HEK293T (cell line): ENCODE results near the gene INCENP.

ENCODE experiments used
- CTCF ChIA-PET: fragments of 350-600 bp; formaldehyde crosslinking; extraction: SDS; loops from one replicate; lab custom pipeline; 2021; ENCODE audit warnings: antibody characterized with exemption, inconsistent platforms; lab: Yijun Ruan, JAX
- POLR2A ChIA-PET: fragments of 350-600 bp; formaldehyde crosslinking; extraction: SDS; loops from one replicate; lab custom pipeline; 2020; ENCODE audit warnings: antibody characterized with exemption, inconsistent platforms; lab: Yijun Ruan, JAX
- DNase-seq: peaks from one replicate; pipeline ENCODE4 v3.0.0; 2012; ENCODE audit warnings: mixed read lengths; ENCODE audit errors: extremely low spot score
- ARNT ChIP-seq: fragments of 450-650 bp; IDR thresholded peaks from 2 replicates; pipeline ENCODE4 v1.6.1; 2017; ENCODE audit warnings: mild to moderate bottlenecking
- BHLHE40 ChIP-seq: fragments of 450-650 bp; IDR thresholded peaks from 2 replicates; pipeline ENCODE4 v1.6.1; 2016; ENCODE audit warnings: mild to moderate bottlenecking, moderate library complexity, borderline replicate concordance
- CTBP1 ChIP-seq: fragments of 450-650 bp; IDR thresholded peaks from 2 replicates; pipeline ENCODE4 v1.6.1; 2016; ENCODE audit warnings: borderline replicate concordance
- ELF4 ChIP-seq: fragments of 450-650 bp; IDR thresholded peaks from 2 replicates; pipeline ENCODE4 v1.6.1; 2017; ENCODE audit warnings: antibody characterized with exemption
- FOXA1 ChIP-seq: fragments of 450-650 bp; IDR thresholded peaks from 2 replicates; pipeline ENCODE4 v1.6.1; 2016; ENCODE audit warnings: mild to moderate bottlenecking
- FOXK2 ChIP-seq: fragments of 450-650 bp; IDR thresholded peaks from 2 replicates; pipeline ENCODE4 v1.6.1; 2016; ENCODE audit warnings: mild to moderate bottlenecking
- FOXM1 ChIP-seq: fragments of 450-650 bp; IDR thresholded peaks from 2 replicates; pipeline ENCODE4 v1.6.1; 2017; ENCODE audit warnings: mild to moderate bottlenecking, borderline replicate concordance
- HDGF ChIP-seq: fragments of 450-650 bp; IDR thresholded peaks from 2 replicates; pipeline ENCODE4 v1.6.1; 2017; ENCODE audit warnings: antibody characterized with exemption, borderline replicate concordance
- L3MBTL2 ChIP-seq: fragments of 450-650 bp; conservative IDR thresholded peaks from 2 replicates; pipeline ENCODE4 v1.6.1; 2016; ENCODE audit warnings: mild to moderate bottlenecking
- LEF1 ChIP-seq: fragments of 450-650 bp; IDR thresholded peaks from 2 replicates; pipeline ENCODE4 v1.6.1; 2017; ENCODE audit warnings: mild to moderate bottlenecking, borderline replicate concordance
- NFRKB ChIP-seq: fragments of 450-650 bp; IDR thresholded peaks from 2 replicates; pipeline ENCODE4 v1.6.1; 2016; ENCODE audit warnings: mild to moderate bottlenecking, moderate library complexity
- PKNOX1 ChIP-seq: fragments of 450-650 bp; IDR thresholded peaks from 2 replicates; pipeline ENCODE4 v1.6.1; 2016
- SP1 ChIP-seq: fragments of 450-650 bp; IDR thresholded peaks from 2 replicates; pipeline ENCODE4 v1.6.1; 2017
- SUZ12 ChIP-seq: fragments of 450-650 bp; IDR thresholded peaks from 2 replicates; pipeline ENCODE4 v1.6.1; 2016; ENCODE audit warnings: mild to moderate bottlenecking
- TARDBP ChIP-seq: fragments of 450-650 bp; IDR thresholded peaks from 2 replicates; pipeline ENCODE4 v1.6.1; 2016
- ZNF384 ChIP-seq: fragments of 450-650 bp; IDR thresholded peaks from 2 replicates; pipeline ENCODE4 v1.6.1; 2016

Gene INCENP

DNA sequence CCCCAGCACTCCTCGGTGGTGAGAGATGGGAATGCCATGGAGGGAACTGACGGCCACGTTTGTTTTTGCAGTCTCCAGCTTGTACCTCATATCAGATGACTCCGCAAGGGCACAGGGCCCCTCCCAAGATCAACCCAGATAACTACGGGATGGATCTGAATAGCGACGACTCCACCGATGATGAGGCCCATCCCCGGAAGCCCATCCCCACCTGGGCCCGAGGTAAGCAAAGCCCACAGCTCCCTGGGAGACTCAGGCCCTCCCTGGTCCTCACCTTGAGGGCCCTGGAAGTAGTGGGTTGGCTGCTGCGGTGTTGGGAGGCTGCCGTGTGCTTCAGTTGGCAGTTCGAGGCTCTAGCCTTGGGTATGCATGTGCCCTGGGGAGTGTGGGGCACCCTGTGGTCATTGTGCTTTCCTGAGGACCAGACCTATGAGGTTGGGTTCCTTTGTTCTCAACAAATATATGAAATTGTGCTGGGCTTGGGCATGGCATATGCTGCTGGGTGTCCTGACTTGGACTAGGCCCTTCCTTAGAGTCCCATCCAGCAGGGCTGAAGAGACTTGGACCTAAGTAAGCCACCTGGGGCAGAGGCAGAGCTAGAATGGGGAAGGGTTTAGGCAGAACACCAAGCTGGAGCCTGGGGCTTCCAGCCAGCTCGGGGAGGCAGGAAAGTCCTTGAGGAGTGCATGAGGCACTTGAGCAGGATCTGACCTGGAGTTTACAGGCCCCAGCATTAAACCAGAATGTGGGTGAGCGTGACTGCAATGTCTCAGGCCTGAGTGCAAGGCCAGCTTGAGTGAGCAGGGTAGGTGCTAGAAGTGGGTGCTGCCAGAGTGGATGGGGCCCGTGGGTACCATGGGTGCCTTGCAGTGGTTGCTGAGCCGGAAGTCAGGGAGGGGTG is 26.4 kb downstream of the INCENP start:
- no peak for TF ChIP-seq PKNOX1
- TF ChIP-seq FOXA1, result no peak
- TF ChIP-seq ELF4, result no peak
- no peak for TF ChIP-seq HDGF
- TF ChIP-seq ZNF384, result no peak
- POLR2A ChIA-PET, result no interaction called here
- CTCF ChIA-PET, result no interaction called here
- DNase-seq, result no peak

DNA sequence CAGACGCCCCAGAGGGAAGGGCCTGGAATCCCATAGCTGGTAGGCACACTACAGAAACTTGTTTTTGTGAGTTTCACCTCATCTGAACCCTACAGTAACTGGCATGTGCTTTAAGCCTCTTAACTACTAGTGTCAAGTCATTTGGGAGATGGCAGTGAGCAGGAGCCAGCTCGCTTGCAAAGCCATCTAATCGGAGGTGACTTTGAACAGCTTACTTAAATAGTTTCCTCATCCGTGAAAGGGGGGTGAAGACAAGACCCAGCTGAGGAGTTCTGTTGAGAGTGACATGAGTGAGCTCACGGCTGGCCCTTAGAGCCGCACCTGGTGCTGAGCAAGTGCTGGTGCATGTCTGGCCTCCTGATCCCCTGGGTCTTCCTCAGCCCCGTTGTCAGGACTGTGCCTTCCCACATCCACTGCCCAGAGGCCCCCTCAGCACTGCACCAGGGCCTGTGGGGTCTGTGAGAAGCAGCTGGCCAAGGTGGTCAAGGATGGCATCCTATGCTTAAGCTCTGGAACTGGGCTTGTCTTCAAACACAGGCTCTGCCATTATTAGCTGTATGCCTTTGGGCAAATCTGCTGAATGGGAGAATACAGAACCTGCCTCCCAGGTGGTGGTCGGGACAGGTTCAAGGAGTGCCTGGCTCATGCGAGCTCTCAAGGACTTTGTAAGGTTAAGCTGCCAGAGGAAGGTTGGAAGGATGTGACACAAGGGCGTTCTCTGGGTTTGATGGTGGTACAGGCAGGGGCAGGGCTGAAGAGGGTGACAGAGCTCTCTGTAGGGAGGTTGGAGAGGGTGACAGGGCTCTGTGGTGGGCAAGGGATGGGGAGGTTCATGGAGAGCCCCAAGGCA is 27.3 kb downstream of the INCENP start:
- POLR2A ChIA-PET, result no interaction called here
- no peak for DNase-seq
- CTCF ChIA-PET, result no interaction called here
- TF ChIP-seq FOXM1 (no peak), SP1 (no peak), CTBP1 (no peak), BHLHE40 (no peak), L3MBTL2 (no peak), ELF4 (no peak), SUZ12 (no peak), NFRKB (no peak), TARDBP (no peak), ZNF384 (no peak), PKNOX1 (no peak), HDGF (no peak), FOXK2 (no peak), ARNT (no peak), FOXA1 (no peak), LEF1 (no peak)

- no peak for DNase-seq
- ChIA-PET POLR2A (no interaction called here), CTCF (no interaction called here)
- TF ChIP-seq TARDBP (no peak), BHLHE40 (no peak), LEF1 (no peak)
Measured at GRCh38 chr11:62151737-62152102, 27.9 kb downstream of the INCENP start.

- CTCF ChIA-PET, result no interaction called here
- POLR2A ChIA-PET, result no interaction called here
- no peak for DNase-seq
- TF ChIP-seq TARDBP (no peak), L3MBTL2 (no peak), FOXM1 (no peak), SP1 (no peak), SUZ12 (no peak), ARNT (no peak), BHLHE40 (no peak), ZNF384 (no peak), FOXA1 (no peak), ELF4 (no peak), HDGF (no peak), LEF1 (no peak)
Measured at GRCh38 chr11:62152245-62153086, 28.7 kb downstream of the INCENP start.

GRCh38 chr11:62153087-62153395 is 29.2 kb downstream of the INCENP start:
- POLR2A ChIA-PET, result no interaction called here

GRCh38 chr11:62153617-62154016 is 29.8 kb downstream of the INCENP start:
- TF ChIP-seq ZNF384 (peak; percentile 51; the same call in 1 of the 2 replicates), FOXK2 (no peak)
- ChIA-PET POLR2A (no interaction called here), CTCF (interaction anchor here (1.0 kb wide), 1 partner anchor 10 kb away, joined by 3 read pairs; no protein-coding TSS in a partner anchor)
- no peak for DNase-seq

More at GRCh38 chr11:62153087-62153395, 29.2 kb downstream of the INCENP start:
- CTCF ChIA-PET, result no interaction called here
- no peak for DNase-seq
- TF ChIP-seq BHLHE40 (no peak), LEF1 (no peak), ARNT (no peak), ELF4 (no peak), FOXK2 (no peak), FOXM1 (no peak), SUZ12 (no peak), CTBP1 (no peak)

DNA sequence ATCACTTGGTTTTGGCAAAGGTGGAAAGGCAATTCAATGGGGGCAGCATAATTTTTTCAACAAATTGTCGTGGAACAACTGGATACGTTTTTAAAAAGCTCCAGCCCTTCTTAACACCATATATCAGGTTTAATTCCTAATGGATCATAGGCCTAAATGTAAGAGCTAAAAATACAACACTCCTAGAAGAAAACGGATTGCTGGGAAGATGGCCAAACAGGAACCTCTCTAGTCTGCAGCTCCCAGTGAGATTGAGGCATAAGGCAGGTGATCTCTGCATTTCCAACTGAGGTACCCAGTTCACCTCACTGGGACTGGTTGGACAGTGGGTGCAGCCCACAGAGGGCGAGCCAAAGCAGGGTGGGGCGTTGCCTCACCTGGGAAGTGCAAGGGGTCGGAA is 33.8 kb downstream of the INCENP start:
- DNase-seq, result no peak
- CTCF ChIA-PET, result no interaction called here
- TF ChIP-seq FOXA1, result no peak
- POLR2A ChIA-PET, result no interaction called here
